H9 (cell line): ENCODE data around the gene LPAR1. TPM values are rescaled to one million over a fixed set of nuclear protein-coding genes. Genes with fewer than 3 reads are reported as not detected.

ENCODE experiments used
- DNase-seq: peaks from one replicate; pipeline ENCODE4 v3.0.0-alpha.2; 2017
- H2AFZ ChIP-seq: one replicate; pipeline ENCODE4 v1.6.1; 2013; ENCODE audit warnings: mild to moderate bottlenecking, low read length, control low read depth, moderate library complexity
- H2AK5ac ChIP-seq: 2 replicates; pipeline ENCODE4 v1.6.1; 2013; ENCODE audit warnings: low read length, control low read depth, mixed read lengths; ENCODE audit not compliant: insufficient read length
- H2BK120ac ChIP-seq: one replicate; pipeline ENCODE4 v1.6.1; 2013; ENCODE audit warnings: low read depth, mild to moderate bottlenecking, low read length, control low read depth, inconsistent platforms; ENCODE audit not compliant: poor library complexity, severe bottlenecking
- H2BK12ac ChIP-seq: 2 replicates; pipeline ENCODE4 v1.6.1; 2013; ENCODE audit warnings: low read length, control low read depth, mixed read lengths, low read depth; ENCODE audit not compliant: insufficient read length
- H2BK15ac ChIP-seq: 2 replicates; pipeline ENCODE4 v1.6.1; 2013; ENCODE audit warnings: low read depth, low read length, control low read depth
- H2BK20ac ChIP-seq: one replicate; pipeline ENCODE4 v1.6.1; 2013; ENCODE audit warnings: low read depth, mild to moderate bottlenecking, low read length, control low read depth, inconsistent platforms; ENCODE audit not compliant: poor library complexity, severe bottlenecking
- H2BK5ac ChIP-seq: 2 replicates; pipeline ENCODE4 v1.6.1; 2013; ENCODE audit warnings: low read length, control low read depth, mixed read lengths; ENCODE audit not compliant: insufficient read length
- H3K14ac ChIP-seq: 2 replicates; pipeline ENCODE4 v1.6.1; 2013; ENCODE audit warnings: low read length, control low read depth; ENCODE audit not compliant: insufficient read depth
- H3K18ac ChIP-seq: 2 replicates; pipeline ENCODE4 v1.6.1; 2013; ENCODE audit warnings: low read depth, mild to moderate bottlenecking, mixed read lengths, low read length, control low read depth; ENCODE audit not compliant: insufficient read length
- H3K23ac ChIP-seq: 2 replicates; pipeline ENCODE4 v1.6.1; 2013; ENCODE audit warnings: low read length, control low read depth, mixed read lengths, low read depth; ENCODE audit not compliant: insufficient read length
- H3K23me2 ChIP-seq: 2 replicates; pipeline ENCODE4 v1.6.1; 2013; ENCODE audit warnings: low read depth, mild to moderate bottlenecking, mixed read lengths, low read length, control low read depth; ENCODE audit not compliant: insufficient read length, poor library complexity, severe bottlenecking
- H3K27ac ChIP-seq: 2 replicates; pipeline ENCODE4 v1.5.1; 2013; ENCODE audit warnings: low read length, control low read depth, mixed read lengths, low read depth; ENCODE audit not compliant: insufficient read length
- H3K27me3 ChIP-seq: 2 replicates; pipeline ENCODE4 v1.6.1; 2013; ENCODE audit warnings: low read length, control low read depth, inconsistent platforms; ENCODE audit not compliant: insufficient read depth
- H3K4ac ChIP-seq: 2 replicates; pipeline ENCODE4 v1.6.1; 2013; ENCODE audit warnings: low read depth, mild to moderate bottlenecking, control low read depth, inconsistent platforms, low read length, moderate library complexity
- H3K4me1 ChIP-seq: 2 replicates; pipeline ENCODE4 v1.6.1; 2013; ENCODE audit warnings: low read length, control low read depth, inconsistent platforms; ENCODE audit not compliant: insufficient read depth
- H3K4me2 ChIP-seq: 2 replicates; pipeline ENCODE4 v1.6.1; 2013; ENCODE audit warnings: low read length, control low read depth, mixed read lengths; ENCODE audit not compliant: insufficient read length, insufficient read depth
- H3K56ac ChIP-seq: 2 replicates; pipeline ENCODE4 v1.6.1; 2013; ENCODE audit warnings: low read depth, mild to moderate bottlenecking, mixed read lengths, low read length, control low read depth; ENCODE audit not compliant: insufficient read length
- H3K79me1 ChIP-seq: 2 replicates; pipeline ENCODE4 v1.6.1; 2013; ENCODE audit warnings: low read depth, mild to moderate bottlenecking, moderate library complexity, low read length, control low read depth, inconsistent platforms; ENCODE audit not compliant: insufficient read depth, poor library complexity, severe bottlenecking
- H3K79me2 ChIP-seq: 2 replicates; pipeline ENCODE4 v1.6.1; 2013; ENCODE audit warnings: low read length, control low read depth, inconsistent platforms; ENCODE audit not compliant: insufficient read depth
- H3K9ac ChIP-seq: 2 replicates; pipeline ENCODE4 v1.6.1; 2013; ENCODE audit warnings: low read length, control low read depth, mixed read lengths; ENCODE audit not compliant: insufficient read length; ENCODE audit errors: extremely low read depth
- H3K9me3 ChIP-seq: one replicate; pipeline ENCODE4 v1.6.1; 2013; ENCODE audit warnings: low read depth, low read length, inconsistent platforms; ENCODE audit not compliant: control insufficient read depth
- H3T11ph ChIP-seq: one replicate; pipeline ENCODE4 v1.6.1; 2013; ENCODE audit warnings: mild to moderate bottlenecking, low read length, control low read depth, inconsistent platforms
- H4K20me1 ChIP-seq: one replicate; pipeline ENCODE4 v1.6.1; 2013; ENCODE audit not compliant: control insufficient read depth, insufficient read length, insufficient read depth
- H4K5ac ChIP-seq: 2 replicates; pipeline ENCODE4 v1.6.1; 2013; ENCODE audit warnings: low read depth, mild to moderate bottlenecking, mixed read lengths, low read length, control low read depth; ENCODE audit not compliant: insufficient read length
- H4K8ac ChIP-seq: replicated peaks from 2 replicates; pipeline ENCODE4 v1.6.1; 2013; ENCODE audit warnings: low read length, control low read depth, mixed read lengths, low read depth; ENCODE audit not compliant: insufficient read length
- H4K91ac ChIP-seq: 2 replicates; pipeline ENCODE4 v1.6.1; 2013; ENCODE audit warnings: low read depth, mild to moderate bottlenecking, moderate library complexity, mixed read lengths, low read length, control low read depth; ENCODE audit not compliant: insufficient read length
- H3K27ac Mint-ChIP-seq, 3 experiments: 2 replicates in 2 of 3; 3 replicates in 1 of 3; pipeline ENCODE4 v1.8.0; 2020 to 2021; ENCODE audit warnings: mixed read lengths in 3 of 3, mild to moderate bottlenecking in 1 of 3, moderate library complexity in 1 of 3
- H3K27me3 Mint-ChIP-seq: 2 replicates; pipeline ENCODE4 v1.8.0; 2021; ENCODE audit warnings: low read depth, mild to moderate bottlenecking, moderate library complexity, mixed read lengths
- H3K36me3 Mint-ChIP-seq, 3 experiments: 2 replicates in 2 of 3; 3 replicates in 1 of 3; pipeline ENCODE4 v1.8.0; 2020 to 2021; ENCODE audit warnings: low read depth in 3 of 3, mixed read lengths in 3 of 3; ENCODE audit not compliant: insufficient read depth in 1 of 3
- H3K4me1 Mint-ChIP-seq, 2 experiments: 2 replicates each; pipeline ENCODE4 v1.8.0; 2020; ENCODE audit warnings: mixed read lengths in 2 of 2
- H3K4me3 Mint-ChIP-seq, 2 experiments: 2 replicates in 1 of 2; 3 replicates in 1 of 2; pipeline ENCODE4 v1.8.0; 2020 to 2021; ENCODE audit warnings: mild to moderate bottlenecking in 2 of 2, mixed read lengths in 2 of 2, moderate library complexity in 1 of 2
- H3K9me3 Mint-ChIP-seq, 2 experiments: 2 replicates in 1 of 2; 3 replicates in 1 of 2; pipeline ENCODE4 v1.8.0; 2020; ENCODE audit warnings: mild to moderate bottlenecking in 2 of 2, mixed read lengths in 2 of 2, moderate library complexity in 1 of 2
- CTCF ChIP-seq: fragments of 200-600 bp; sonication (generic); conservative IDR thresholded peaks from 3 replicates; pipeline ENCODE4 v1.8.0; 2021; ENCODE audit warnings: antibody characterized with exemption, mild to moderate bottlenecking
- WGBS: extraction: QIAGEN DNeasy Blood & Tissue Kit; methylation state at CpG from one replicate; pipeline ENCODE4 v1.1.7; 2013; ENCODE audit warnings: missing lambda C conversion rate, low lambda C conversion rate, mixed read lengths; ENCODE audit not compliant: insufficient read length; ENCODE audit errors: extremely low coverage; 5-methylcytosine and 5-hydroxymethylcytosine counted together
- total RNA-seq: library from RNA; stranded (reverse); gene quantifications from 2 replicates; pipeline ENCODE4 v1.2.1, GENCODE V29; 2021

Gene LPAR1
- total RNA-seq, 1 experiment from 2014 or later: 1.3 TPM

GRCh38 chr9:110986529-110986928 is 51.7 kb downstream of the LPAR1 start:
- Histone ChIP-seq H3K27me3 (no peaks in the 10 kb centered on the region), H3K18ac (no peak overlapping the region), H4K8ac (no peak overlapping the region), H2BK5ac (no peak overlapping the region), H4K5ac (no peak overlapping the region), H3K9me3 (no peaks in the 10 kb centered on the region), H2BK20ac (no peak overlapping the region), H3K79me2 (no peaks in the 10 kb centered on the region), H4K91ac (no peak overlapping the region), H2AFZ (no peak overlapping the region), H3K4me1 (peaks cover 3% of the 10 kb centered on the region; the same call in 1 of the 2 replicates), H3K23me2 (no peaks in the 10 kb centered on the region), H3K27ac (no peak overlapping the region), H3K79me1 (no peaks in the 10 kb centered on the region), H3K9ac (no peak overlapping the region), H2BK120ac (no peak overlapping the region), H3K4me2 (no peak overlapping the region), H2AK5ac (no peak overlapping the region), H3K23ac (no peak overlapping the region), H3T11ph (no peak overlapping the region), H3K4ac (no peak overlapping the region), H4K20me1 (no peaks in the 10 kb centered on the region), H3K14ac (no peak overlapping the region), H2BK12ac (no peak overlapping the region), H2BK15ac (no peak overlapping the region), H3K56ac (no peak overlapping the region)
- Mint-ChIP-seq H3K36me3 (peaks cover 0 to 5% (median 0%) of the 10 kb centered on the region in 3 experiments; a peak in 2 of 7 replicates), H3K27me3 (no peaks in the 10 kb centered on the region), H3K4me3 (no peak overlapping the region), H3K9me3 (peaks cover 9 to 14% of the 10 kb centered on the region in 2 experiments), H3K4me1 (peaks cover 22% of the 10 kb centered on the region in 2 experiments), H3K27ac (no peak overlapping the region)
- no peak for TF ChIP-seq CTCF
- WGBS: 100% methylated on average over 1 of the region's 1 CpG
- DNase-seq: no peak
